ENCODE measurements around the gene MTIF2. TPM values are rescaled to one million over a fixed set of nuclear protein-coding genes. Genes with fewer than 3 reads are reported as not detected.

The MTIF2 gene
- total and polyA plus RNA-seq, 2 donors (not counting 3 experiments of a cell fraction or from before 2014, with no cell fraction given), result 9.3 to 26.9 TPM

GRCh38 chr2:55245411-55245810 lies 23.6 kb downstream of the MTIF2 start:
- DNase-seq (ENCODE audit: low read depth, low spot score) (no peak), FAIRE-seq (no peak)
- Histone ChIP-seq H3K4me2 (ENCODE audit: insufficient read depth, low read length) (no peak overlapping the region), H2AFZ (ENCODE audit: low read depth, low read length) (no peak overlapping the region), H4K20me1 (replicated peaks; ENCODE audit: control insufficient read depth, extremely low read depth, insufficient read depth, low read length) (no peaks in the 10 kb centered on the region), H3K4me3 (replicated peaks in 1 of 3; ENCODE audit: insufficient read depth in 1 of 3, low read depth in 1 of 3, low read length in 3 of 3) (no peak overlapping the region), H3K79me2 (ENCODE audit: control insufficient read depth, insufficient read depth, low read length) (no peaks in the 10 kb centered on the region), H3K36me3 (ENCODE audit: control insufficient read depth in 2 of 2, extremely low read depth in 1 of 2, insufficient read depth in 2 of 2, low read length in 2 of 2) (peaks cover 0 to 3% of the 10 kb centered on the region in 2 experiments), H3K27ac (ENCODE audit: insufficient read depth, low read depth, low read length) (no peak overlapping the region), H3K4me1 (ENCODE audit: control insufficient read depth, extremely low read depth, insufficient read depth, low read length) (no peaks in the 10 kb centered on the region), H3K27me3 (ENCODE audit: control insufficient read depth in 2 of 2, insufficient read depth in 2 of 2, low read length in 2 of 2) (no peaks in the 10 kb centered on the region), H3K9me1 (replicated peaks; ENCODE audit: control insufficient read depth, extremely low read depth, insufficient read depth, low read length) (no peaks in the 10 kb centered on the region), H3K9ac (replicated peaks; ENCODE audit: extremely low read depth, insufficient read depth, low read length) (no peak overlapping the region), H3K9me3 (replicated peaks; ENCODE audit: control insufficient read depth, insufficient read depth, low read length) (no peaks in the 10 kb centered on the region)
- TF ChIP-seq MYC (IDR thresholded peaks at IDR 0.05; ENCODE audit: low read depth, low read length) (no peak), FOS (IDR thresholded peaks at IDR 0.05; ENCODE audit: borderline replicate concordance, insufficient read depth, low read length) (no peak), MAX (IDR thresholded peaks at IDR 0.05; ENCODE audit: insufficient read depth, insufficient read length) (no peak), CTCF (IDR thresholded peaks at IDR 0.05; ENCODE audit: extremely low read depth in 1 of 2, insufficient read depth in 1 of 2, low read depth in 1 of 2, low read length in 2 of 2) (no peak), JUN (IDR thresholded peaks at IDR 0.05; ENCODE audit: borderline replicate concordance, insufficient read depth, insufficient read length, low read depth) (no peak), EZH2 (IDR thresholded peaks at IDR 0.05; ENCODE audit: borderline replicate concordance, low read depth, low read length, severe bottlenecking) (no peak), POLR2AphosphoS5 (IDR thresholded peaks at IDR 0.05; ENCODE audit: insufficient read depth, low read depth, low read length) (no peak), POLR2A (IDR thresholded peaks at IDR 0.05; ENCODE audit: low read depth, low read length) (no peak)
- ChIA-PET POLR2A (no interaction called here), CTCF (no interaction called here)
- intact Hi-C loops (cut with micrococcal nuclease) (no loop called here), dilution Hi-C loops (cut with MboI; ENCODE audit: extremely low pct_ligation_motif_present, low sequenced_read_pairs) (no loop called here)
- no TSS peak for BruUV-seq (replicated peaks)
